Panc1 (cell line): ENCODE data around the gene CACNA2D3.

Experiments
- POLR2AphosphoS5 ChIP-seq: IDR thresholded peaks from 2 replicates; pipeline ENCODE4 v1.6.1; 2012; ENCODE audit warnings: mild to moderate bottlenecking, low read depth, low read length, moderate library complexity
- TF ChIP-seq, protein P1 (sequence below): fragments of 450-650 bp; IDR thresholded peaks from 2 replicates; pipeline ENCODE4 v1.5.1; 2017; ENCODE audit warnings: mild to moderate bottlenecking

DNA sequence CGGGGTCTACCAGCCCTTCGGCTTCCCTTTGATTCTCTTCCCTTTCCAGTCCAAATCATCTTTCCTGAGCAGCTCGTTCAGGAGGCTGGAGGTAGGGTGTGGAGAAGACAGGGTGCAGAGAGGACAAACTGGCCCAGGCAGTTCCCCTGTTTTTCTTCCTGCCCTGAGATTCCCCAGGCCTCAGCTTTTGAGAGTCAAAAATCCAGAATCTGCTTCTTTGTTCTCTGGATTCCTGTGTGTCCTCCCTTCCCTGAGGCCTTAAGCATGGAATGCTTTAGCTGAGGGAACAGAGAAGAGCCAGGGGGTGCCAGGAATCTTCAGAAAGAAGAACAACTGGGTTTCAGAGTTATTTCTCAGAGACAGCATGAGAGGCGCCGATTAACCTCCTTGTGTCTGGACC lies 832.2 kb downstream of the CACNA2D3 start:
- TF ChIP-seq, protein P1, sequence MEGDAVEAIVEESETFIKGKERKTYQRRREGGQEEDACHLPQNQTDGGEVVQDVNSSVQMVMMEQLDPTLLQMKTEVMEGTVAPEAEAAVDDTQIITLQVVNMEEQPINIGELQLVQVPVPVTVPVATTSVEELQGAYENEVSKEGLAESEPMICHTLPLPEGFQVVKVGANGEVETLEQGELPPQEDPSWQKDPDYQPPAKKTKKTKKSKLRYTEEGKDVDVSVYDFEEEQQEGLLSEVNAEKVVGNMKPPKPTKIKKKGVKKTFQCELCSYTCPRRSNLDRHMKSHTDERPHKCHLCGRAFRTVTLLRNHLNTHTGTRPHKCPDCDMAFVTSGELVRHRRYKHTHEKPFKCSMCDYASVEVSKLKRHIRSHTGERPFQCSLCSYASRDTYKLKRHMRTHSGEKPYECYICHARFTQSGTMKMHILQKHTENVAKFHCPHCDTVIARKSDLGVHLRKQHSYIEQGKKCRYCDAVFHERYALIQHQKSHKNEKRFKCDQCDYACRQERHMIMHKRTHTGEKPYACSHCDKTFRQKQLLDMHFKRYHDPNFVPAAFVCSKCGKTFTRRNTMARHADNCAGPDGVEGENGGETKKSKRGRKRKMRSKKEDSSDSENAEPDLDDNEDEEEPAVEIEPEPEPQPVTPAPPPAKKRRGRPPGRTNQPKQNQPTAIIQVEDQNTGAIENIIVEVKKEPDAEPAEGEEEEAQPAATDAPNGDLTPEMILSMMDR, result no peak
- TF ChIP-seq POLR2AphosphoS5, result no peak
